D721Med (cell line): Measurements from ENCODE around the gene PGS1.

Source experiments
- DNase-seq: peaks from one replicate; pipeline ENCODE4 v3.0.0; 2011; ENCODE audit warnings: low spot score; ENCODE audit not compliant: insufficient read length
- FAIRE-seq: peaks from 2 replicates; lab custom pipeline; 2011; peaks lifted over from hg19 to GRCh38; lab: Jason Lieb, UNC
- CTCF ChIP-seq: IDR thresholded peaks from 2 replicates; pipeline ENCODE4 v1.5.1; 2012; ENCODE audit warnings: mild to moderate bottlenecking, control low read depth; ENCODE audit not compliant: insufficient read depth; ENCODE audit errors: missing control alignments

The PGS1 gene

DNA sequence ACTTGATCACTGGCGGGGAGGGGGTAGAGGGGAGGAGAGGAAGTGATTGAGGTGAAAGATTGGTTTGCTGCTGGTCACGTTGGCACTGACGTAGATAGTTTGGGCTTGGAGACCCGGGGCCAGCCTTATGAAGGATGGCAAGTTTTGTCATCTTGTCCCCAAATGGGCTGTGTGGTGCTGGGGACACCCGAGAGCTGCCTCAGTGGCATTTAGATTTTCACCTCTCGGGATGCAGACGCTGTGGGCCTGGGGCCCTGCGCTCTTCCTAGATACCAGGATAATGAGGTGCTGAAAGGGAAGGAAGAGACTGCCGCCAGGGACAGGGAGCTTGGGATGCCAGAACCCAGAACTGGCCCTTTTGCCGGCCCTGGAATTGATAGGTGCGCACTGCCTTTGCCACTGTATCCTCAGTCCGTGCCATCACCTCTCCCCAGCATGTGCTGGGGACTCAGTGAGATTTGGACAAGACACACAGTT is 17.2 kb upstream of the PGS1 start:
- no peak for TF ChIP-seq CTCF
- DNase-seq = no peak
- FAIRE-seq = no peak

- no peak for FAIRE-seq
- TF ChIP-seq CTCF = no peak
- no peak for DNase-seq
These were observed 16.2 kb upstream of the PGS1 start for GRCh38 chr17:78362232-78362631.

DNA sequence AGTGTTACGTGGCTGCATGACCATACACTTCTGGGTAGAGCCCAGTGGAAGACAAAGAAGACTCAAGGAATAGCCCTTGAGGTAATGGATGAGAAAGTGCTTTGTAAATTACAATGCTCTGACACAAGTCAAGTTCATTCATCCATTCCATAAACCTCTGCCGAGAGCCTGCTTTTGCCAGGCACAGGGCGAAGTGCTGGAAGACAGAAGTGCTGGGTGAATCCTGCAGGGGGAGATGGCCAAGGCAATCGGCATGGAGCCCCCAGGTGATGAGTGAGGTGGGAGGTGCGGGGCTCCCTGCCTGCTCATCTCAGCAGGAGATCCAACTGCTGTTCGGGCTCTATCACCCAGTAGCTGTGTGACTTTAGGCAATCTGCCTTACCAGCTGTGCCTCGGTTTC is 15.8 kb upstream of the PGS1 start:
- DNase-seq (no peak), FAIRE-seq (no peak)
- no peak for TF ChIP-seq CTCF

DNA sequence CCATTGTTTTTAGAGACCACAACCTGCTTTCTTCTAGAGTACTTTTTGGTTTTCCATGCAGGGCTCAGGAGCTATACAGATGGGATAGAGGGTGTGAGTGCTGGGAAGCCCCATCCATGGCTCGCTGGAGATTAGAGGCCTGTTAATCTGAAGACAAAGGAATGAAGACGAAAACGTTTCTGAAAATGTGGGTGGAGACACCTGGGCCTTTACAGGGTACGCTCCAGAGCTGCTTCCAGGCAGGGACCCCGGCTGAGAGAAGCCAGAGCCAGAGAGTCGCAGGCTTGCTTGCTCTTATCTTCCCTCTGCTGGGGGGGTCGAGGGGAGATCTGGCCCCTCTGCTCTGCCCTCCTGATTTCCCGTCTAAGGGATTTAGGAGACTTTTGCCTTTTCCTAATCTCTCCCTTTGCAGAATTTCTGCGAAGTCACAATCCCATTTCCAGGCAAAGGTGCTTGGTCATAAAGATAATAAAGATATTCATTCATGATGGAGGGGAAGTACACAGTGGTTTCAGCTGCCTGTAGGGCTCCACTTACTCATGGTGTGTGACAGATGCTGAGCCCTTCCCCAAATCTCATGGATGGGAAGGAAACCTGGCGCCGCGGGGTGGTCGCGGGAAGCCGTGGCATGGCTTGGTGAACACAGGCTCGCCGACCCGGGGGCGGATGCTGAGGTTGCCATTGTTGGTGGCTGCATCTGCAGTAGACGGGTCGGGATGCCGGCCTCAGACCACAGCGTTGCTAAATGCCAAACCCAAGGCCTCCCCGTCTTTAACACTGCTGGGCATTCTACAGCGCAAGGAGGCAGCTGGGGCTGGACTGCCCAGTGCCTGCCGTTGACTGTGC is 13.8 kb upstream of the PGS1 start:
- FAIRE-seq = no peak

GRCh38 chr17:78365561-78366108 is 12.8 kb upstream of the PGS1 start:
- FAIRE-seq (no peak), DNase-seq (no peak)
- TF ChIP-seq CTCF = no peak

More for the DNA sequence above, 13.8 kb upstream of the PGS1 start:
- DNase-seq = no peak
- TF ChIP-seq CTCF = no peak

DNA sequence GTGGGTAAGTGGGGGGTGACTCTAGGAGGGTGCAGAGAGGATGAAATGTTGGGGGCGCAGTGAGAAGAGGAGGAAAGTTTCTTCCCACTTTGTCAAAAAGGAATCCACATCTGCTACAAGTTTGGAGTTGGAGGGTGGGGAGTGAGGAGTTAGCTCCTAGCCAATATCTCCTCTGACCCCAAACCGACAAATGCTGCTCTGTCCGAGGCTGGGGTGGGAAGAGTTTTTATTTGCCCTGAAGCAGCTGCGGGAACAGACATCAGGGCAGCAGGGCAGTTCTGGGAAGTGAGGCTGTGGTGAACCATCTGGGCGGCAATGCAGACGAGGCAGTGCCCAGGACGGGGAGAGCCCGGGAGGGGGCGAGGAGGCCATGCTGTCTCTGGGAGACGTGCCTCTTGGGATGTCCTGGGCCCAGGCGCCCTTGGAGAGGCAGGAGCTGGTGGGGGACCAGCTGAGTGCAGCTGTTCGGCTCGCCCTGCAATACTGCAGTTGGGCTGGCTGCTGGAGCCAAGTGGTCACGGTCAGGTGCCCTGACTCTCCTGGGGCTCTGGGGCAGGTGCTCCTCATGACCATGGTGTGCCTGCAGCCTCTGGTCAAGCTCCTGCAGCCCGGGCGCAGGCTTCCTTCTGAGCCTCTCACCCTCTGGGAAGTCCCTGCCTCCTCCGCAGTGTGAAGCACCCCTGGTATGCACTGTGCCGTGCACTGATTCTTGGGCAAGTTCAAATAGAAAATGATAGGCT is 12.2 kb upstream of the PGS1 start:
- no peak for TF ChIP-seq CTCF
- FAIRE-seq = no peak

GRCh38 chr17:78367193-78367592 is 11.3 kb upstream of the PGS1 start:
- FAIRE-seq = no peak
- TF ChIP-seq CTCF = no peak
- DNase-seq = no peak

More for the DNA sequence above, 12.2 kb upstream of the PGS1 start:
- DNase-seq = no peak
